Putamen (tissue), 1 donor: ENCODE results near the gene PHPT1.
A peak's percentile ranks its signal among the peaks of the same experiment; 100 is the strongest.
"Not testable (repeated sequence)": the region's sequence is repeated elsewhere in the genome, so short reads cannot be mapped to it uniquely, and the experiment has no call there.

ENCODE experiments used
- DNase-seq: peaks from one replicate; pipeline ENCODE4 v3.0.0-alpha.2; 2016; ENCODE audit warnings: low spot score

The PHPT1 gene

DNA sequence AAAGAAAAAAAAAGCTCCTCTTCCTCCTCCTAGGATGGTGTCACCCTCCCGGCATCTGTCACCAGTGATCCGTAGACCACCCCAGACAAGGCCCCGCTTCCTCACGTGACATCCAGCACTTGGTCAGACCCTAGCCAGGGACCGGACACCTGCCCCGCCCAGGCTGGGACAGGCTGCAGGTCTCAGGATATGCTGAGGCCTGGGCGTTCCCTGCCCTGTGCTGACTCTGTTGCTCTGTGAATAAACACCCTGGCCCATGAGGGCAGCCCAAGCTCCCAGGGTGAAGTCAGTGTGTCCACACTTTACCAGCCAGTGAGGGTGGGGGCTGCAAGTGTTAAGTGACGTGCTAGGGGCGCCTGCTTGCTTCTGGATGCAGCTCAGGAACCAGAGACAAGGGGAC, 11.3 kb downstream of the PHPT1 start:
- no peak for DNase-seq

DNA sequence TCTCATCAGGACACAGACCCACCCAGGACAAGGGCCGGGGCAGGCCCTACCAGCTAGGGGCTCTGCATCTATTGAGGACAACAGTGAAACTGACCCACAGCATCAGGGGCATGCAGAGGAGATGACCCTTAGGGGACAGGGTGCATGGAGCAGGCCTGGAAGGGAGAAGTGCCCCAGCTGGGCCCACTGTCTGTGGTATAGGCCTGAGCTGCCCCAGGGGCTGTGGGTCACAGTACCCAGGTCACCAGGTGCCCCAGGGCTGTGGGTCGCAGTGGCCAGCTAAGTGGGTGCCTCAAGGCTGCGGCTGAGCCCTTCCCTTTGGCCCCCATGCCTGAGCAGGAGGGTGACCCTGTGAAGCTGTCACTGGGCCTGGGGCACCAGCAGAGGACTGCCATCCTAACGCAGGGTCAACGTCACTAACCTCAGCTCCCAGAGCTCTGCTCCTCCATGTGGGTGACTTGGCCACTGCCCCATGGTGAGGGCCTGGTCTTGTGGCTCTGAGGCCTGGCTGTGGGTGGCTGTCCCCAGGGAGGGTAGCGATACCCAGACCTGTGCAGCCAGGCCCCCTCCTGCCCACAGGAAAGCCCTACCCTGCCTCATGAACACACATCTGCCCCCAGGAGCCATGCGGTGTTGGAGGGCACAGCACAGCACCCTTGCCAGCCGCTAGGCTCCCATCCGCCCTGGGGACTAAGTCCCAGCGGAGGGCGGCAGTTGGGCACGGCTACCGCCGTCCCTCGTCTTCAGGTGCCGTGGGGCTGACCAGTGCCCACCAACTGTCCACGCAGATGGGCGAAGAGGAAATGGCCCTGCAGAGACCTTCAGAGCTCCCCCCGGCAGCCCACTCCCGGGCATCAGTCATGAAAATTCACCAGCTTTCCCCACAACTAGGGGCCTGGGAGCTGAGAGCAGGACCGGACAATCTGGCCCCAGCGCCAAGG, 12.0 kb downstream of the PHPT1 start:
- DNase-seq: no peak

DNA sequence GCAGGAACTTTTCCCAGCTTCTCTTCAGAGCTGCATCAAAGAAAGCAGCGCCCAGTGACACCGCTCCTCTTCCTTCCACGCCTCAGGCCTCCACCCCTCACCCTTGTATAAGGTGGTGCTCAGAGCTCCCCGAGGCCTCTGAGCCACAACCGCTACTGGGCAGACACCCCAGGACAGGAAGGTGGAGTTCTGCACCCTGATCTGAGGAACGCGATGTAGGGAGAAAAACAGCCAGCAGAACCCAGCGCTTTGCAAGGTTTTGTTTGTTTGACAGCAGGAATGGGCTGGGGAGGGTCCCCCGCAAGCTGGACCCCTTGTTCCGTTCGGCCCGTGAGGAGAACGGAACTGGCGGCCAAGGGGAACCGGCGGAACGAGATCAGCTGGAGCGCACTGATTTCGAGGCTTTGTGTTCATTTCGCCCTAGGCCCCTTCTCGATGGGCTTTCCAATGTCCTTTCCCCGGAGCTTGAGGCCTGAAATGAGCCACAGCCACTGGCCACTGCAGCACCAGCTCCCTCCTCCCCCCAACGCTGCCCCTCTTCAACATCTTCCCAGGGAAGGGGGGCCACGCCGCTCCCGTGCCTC, 12.8 kb downstream of the PHPT1 start:
- DNase-seq: no peak

- DNase-seq: no peak
Observed at GRCh38 chr9:136862849-136863622, 13.8 kb downstream of the PHPT1 start.

DNA sequence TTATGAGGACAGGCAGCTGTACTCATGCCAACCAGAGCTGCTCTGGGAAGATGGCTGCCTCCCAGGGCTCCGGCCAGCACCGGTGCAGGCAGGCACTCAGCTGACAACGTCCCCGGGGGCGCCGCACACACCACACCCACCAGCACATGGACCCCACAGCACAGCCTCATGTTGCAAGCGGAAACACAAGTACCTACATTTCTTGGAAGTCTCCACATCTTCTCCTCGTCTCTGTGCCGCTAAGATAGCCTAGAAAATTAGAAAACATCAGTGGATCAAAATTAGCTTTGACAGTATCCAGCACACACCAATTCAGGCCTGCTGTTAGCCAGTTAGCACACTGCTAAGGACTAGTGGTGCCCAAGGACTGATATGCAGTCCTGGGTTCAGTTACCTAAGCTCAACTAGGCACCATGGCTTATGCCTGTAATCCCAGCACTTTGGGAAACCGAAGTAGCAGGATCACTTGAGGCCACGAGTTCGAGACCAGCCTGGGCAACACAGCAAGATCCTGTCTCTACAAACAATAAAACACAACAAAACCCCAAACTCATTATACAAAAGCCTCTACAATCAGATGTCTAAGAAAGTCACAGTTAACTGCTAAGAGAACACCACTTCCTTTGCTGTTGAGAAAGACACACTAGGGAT, 14.5 kb downstream of the PHPT1 start:
- DNase-seq: no peak

GRCh38 chr9:136865041-136865767, 16.0 kb downstream of the PHPT1 start:
- no peak for DNase-seq

DNA sequence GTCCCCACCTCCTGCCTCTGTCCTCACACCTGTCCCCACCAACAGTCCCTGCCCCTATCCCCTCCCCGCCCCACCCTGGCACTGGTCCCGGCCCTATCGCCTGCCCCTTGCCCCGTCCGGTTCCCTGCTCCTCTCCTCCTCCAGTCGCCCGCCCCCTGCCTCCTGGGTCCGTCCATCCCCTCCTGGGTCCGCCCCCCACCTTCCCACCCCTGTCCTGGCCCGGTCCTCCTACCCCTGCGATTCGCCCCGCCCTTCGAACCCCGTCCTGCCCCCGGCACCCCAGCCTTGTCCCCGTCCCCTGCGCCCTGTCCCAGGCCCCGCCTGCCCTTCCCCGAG, 16.5 kb downstream of the PHPT1 start:
- DNase-seq: no peak

- not testable (repeated sequence) for DNase-seq
Observed at GRCh38 chr9:136866898-136867421, 17.8 kb downstream of the PHPT1 start.

DNA sequence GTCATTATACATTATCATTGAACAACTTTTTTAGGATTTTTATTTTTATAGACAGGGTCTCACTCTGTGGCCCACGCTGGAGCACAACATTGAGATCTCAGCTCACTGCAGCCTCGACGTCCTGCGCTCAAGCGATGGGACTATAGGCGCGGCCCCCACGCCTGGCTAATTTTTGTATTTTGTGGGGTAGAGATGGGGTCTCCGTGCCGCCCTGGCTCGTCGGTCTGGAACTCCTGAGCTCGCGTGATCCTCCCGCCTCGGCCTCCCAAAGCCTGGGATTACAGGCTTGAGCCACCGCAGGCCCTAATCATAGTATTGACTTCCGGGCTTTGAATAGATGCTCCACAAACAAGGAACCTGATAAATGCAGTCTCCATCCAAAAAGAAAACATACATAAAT, 18.3 kb downstream of the PHPT1 start:
- DNase-seq: no peak

GRCh38 chr9:136867917-136868316, 18.7 kb downstream of the PHPT1 start:
- no peak for DNase-seq

DNA sequence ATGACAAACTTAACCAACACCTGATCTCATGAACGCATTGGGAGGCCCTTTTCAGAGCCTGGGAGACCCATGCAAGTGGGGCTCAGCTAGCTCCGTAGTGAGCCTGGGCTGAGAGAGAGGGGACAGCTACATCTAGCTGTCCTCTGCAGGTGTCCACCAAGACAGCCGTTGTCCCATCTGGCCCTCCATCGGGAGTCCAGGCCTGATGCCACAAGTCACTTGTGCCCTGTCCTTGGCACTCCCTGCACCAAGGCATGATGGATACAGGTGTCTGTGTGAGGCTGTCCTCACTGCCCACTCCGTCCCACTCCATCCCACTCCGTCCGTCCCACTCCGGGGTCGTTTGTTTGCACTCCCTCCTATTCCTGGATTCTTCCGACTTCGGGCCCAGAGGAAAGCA, 19.4 kb downstream of the PHPT1 start:
- DNase-seq: no peak

GRCh38 chr9:136869611-136870010, 20.4 kb downstream of the PHPT1 start:
- DNase-seq: not testable (repeated sequence)

GRCh38 chr9:136875155-136875554, 25.9 kb downstream of the PHPT1 start:
- no peak for DNase-seq

DNA sequence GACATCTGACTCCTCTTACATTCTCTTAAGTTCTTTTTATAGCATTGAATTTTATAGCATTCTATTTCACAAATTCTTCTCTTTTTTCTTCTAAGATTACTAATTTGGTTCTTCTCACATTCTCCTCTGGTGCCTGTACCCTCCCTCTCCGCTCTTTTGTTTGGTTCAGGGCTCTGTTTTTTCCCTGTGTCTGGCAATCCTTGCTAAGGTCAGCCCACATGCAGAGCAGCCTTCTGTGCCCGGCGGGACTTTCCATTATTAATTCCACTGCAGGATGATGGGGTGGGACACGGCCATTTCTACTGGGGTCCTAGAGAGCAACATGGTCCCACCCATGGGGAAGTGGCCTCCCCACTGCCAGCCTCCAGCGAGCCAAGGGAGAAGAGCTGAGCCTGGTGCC, 27.3 kb downstream of the PHPT1 start:
- no peak for DNase-seq

DNA sequence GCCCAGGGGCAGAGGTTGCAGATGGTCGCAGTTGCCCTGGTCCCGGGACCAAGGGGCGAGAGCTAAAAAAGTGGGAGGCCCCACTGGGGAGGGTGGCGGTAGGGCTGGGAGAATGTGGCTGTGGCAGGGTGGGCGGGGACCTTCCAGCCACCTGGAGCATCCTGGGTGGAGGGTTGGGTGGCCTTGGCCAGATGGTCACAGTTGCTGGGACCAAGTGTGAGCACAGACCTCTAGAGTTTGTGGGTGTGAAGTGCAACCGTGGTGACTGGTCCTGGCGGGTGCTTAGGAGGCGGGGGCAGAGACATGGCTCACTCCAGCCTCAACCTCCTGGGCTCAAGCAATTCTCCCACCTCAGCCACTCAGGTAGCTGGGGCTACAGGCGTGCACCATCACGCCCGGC, 31.4 kb downstream of the PHPT1 start:
- DNase-seq: no peak

DNA sequence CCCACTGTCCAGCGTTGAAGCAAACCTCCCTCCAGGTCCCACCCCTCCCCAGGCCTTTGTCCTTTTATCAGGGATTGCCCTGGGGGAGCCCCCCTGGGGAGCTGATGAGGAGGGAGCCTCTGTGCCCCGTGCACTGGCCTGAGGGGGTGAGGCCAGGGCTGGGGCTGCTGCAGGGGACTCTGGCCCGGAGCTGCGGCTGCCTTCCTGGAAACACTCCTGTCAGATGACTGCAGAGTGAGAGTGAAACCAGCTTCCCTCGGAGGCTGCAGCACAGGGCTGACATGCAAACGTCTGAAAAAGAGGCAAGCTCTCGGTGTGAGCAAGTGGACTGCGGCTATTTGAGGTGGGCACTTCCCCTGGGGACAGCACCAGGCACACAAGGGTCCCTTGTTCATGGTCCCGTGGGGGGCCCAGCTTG, 32.5 kb downstream of the PHPT1 start:
- DNase-seq: no peak

DNA sequence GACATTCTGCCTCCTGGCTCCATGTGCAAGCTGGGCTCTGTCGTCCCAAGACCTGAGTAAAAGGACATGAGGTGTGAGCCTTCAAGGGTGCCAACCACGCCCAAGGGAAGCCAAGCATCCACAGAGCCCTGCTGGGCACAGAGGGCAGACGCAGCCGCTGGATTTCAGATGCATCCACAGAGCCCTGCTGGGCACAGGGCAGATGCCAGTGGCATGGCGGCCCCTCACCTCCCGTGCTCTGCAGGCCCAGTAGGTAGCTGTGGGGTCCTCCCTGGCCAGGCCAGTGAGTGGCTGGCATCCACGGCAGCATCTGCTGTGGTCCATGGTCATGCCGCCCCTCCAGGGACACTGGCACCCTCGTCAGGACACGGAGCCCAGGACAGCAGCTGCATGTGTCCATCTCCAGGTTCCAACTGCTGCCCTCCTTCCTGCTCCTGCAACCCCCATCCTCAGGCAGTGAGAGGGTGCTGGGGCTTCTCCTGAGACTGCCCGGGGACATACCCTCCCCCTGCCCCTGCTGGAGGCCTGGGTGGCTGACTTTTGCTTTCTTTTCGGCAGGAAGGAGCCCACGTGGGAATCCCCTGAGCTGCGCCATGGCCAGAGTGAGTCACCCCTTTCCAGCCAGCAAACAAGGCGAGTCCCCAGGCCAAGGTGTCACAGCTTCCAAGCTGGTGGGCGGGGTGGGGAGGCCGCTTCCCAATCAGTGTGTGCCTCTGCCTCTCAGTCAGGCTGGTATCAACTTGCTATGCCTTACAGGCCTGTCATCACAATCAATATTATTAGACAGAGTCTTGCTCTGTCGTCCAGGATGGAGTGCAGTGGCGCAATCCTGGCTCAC, 33.1 kb downstream of the PHPT1 start:
- no peak for DNase-seq

DNA sequence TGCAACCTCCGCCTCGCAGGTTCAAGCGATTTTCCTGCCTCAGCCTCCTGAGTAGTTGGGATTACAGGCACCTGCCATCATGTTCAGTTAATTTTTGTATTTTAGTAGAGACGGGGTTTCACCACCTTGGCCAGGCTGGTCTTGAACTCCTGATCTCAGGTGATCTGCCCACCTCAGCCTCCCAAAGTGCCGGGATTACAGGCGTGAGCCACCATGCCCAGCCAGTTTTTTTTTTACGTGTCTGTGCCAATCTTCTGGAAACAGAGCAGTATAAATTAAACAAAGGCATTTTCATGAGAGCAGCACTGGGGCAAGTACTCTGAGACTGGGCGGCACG, 33.7 kb downstream of the PHPT1 start:
- not testable (repeated sequence) for DNase-seq

GRCh38 chr9:136883670-136884069, 34.5 kb downstream of the PHPT1 start:
- DNase-seq: not testable (repeated sequence)

- peak; percentile 98 for DNase-seq
Observed at GRCh38 chr9:136885950-136886578, 36.9 kb downstream of the PHPT1 start, which contains the start of gene TRAF2. TRAF2 (plus strand) TSS chr9:136886516; CDS start chr9:136898741, 12,225 bp downstream.
